NCI-H774 (cell line): Measurements from ENCODE around the gene RAP1GAP2.
A peak's percentile ranks its signal among the peaks of the same experiment; 100 is the strongest.

Experiments used
- DNase-seq: peaks from one replicate; lab custom pipeline; 2025; lab: John Stamatoyannopoulos, UW

RAP1GAP2 gene

DNA sequence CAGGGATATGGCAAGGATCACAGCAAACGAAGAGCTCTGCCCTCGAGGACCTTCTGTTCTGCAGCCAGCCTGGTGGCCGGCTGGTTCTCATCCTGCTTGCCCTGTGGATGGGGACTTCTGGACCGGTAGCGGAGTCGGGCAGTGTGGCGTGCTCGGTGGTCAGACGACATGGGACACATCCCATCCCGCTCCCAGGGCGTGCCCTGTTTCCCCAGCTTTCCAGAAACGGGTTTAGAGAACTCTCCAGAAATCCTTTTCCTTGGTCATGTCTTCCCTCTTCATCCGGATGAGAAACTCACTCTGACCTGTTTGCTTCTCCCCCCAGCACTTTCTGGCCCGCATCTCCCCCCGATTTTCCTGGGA, 151.3 kb downstream of the RAP1GAP2 start:
- DNase-seq = no peak

GRCh38 chr17:2947996-2948550, 151.8 kb downstream of the RAP1GAP2 start:
- DNase-seq = no peak

GRCh38 chr17:2948721-2949468, 152.7 kb downstream of the RAP1GAP2 start:
- DNase-seq = no peak

DNA sequence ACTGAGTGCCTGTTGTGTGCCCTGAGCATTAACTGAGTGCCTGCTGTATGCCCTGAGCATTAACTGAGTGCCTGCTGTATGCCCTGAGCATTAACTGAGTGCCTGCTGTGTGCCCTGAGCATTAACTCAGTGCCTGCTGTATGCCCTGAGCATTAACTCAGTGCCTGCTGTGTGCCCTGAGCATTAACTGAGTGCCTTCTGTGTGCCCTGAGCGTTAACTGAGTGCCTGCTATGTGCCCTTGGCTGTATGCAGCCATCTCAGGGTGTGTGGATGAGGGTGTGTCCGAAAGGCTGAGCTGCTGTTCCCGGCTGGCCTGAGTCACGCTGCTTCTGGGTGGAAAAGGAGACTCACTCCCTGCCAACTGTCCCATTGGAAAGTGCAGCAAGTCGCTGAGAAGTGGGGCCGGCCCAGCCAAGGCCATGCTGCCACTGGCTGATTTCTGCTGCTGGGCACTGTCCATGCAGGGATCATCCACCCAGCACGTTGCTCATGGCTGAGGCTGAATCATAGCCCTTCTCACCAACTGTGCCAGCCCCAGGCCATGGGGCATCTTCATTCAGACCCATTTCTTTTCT, 153.3 kb downstream of the RAP1GAP2 start:
- no peak for DNase-seq

DNA sequence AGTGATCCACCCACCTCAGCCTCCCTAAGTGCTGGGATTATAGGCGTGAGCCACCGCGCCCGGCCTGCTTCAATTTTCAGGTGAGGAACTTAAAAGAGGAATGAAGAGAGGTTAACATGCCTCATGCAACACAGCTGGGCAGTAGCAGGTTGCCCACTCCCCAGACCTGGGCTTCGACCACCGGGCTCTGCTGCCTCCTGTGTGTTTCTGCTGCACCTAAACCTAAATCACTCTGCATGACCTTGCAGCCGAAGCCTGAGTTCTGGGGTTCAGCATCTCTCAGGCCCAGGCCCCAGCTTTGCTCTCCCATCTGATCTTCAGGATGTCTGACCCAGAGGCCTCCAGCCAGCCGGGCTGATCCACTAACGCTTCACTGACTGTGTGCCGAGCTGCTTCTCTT, 154.6 kb downstream of the RAP1GAP2 start:
- no peak for DNase-seq

DNA sequence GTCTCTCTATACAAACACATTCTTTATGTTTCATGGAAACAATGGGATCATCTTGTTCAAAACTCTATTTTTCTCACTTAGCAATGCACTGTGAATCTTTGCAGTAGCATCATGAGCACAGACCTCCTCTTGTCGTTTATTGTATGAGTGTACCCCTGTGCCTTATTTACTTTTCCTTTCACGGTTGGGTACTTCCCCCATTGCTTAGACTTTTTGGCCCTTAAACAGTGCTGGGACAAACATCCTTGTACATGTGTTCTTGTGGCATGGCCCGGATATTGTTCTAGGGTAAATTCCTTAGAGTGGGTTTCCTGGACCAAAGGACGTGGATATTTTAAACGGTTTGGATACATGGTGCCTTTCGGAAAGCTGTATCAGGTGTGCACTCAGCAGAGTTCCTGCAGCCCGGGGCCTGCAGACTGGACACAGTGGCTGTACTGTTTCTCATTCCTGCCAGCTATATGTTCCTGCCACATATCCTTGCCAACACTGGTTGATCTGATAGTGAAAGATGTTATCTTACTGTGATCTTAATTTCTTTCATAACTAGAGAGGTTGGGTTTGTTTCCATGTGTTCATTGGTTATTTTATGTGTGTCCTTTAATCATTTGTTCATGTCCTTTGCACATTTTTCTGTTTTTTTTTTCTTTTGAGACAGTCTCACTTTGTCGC, 156.1 kb downstream of the RAP1GAP2 start:
- DNase-seq = no peak

- peak; percentile 0 for DNase-seq
Measured at GRCh38 chr17:2954898-2955445, 158.7 kb downstream of the RAP1GAP2 start.

GRCh38 chr17:2955931-2956582, 159.8 kb downstream of the RAP1GAP2 start:
- no peak for DNase-seq

- DNase-seq = no peak
Measured at GRCh38 chr17:2957631-2958286, 161.5 kb downstream of the RAP1GAP2 start.

GRCh38 chr17:2958706-2959222, 162.5 kb downstream of the RAP1GAP2 start:
- DNase-seq = no peak

DNA sequence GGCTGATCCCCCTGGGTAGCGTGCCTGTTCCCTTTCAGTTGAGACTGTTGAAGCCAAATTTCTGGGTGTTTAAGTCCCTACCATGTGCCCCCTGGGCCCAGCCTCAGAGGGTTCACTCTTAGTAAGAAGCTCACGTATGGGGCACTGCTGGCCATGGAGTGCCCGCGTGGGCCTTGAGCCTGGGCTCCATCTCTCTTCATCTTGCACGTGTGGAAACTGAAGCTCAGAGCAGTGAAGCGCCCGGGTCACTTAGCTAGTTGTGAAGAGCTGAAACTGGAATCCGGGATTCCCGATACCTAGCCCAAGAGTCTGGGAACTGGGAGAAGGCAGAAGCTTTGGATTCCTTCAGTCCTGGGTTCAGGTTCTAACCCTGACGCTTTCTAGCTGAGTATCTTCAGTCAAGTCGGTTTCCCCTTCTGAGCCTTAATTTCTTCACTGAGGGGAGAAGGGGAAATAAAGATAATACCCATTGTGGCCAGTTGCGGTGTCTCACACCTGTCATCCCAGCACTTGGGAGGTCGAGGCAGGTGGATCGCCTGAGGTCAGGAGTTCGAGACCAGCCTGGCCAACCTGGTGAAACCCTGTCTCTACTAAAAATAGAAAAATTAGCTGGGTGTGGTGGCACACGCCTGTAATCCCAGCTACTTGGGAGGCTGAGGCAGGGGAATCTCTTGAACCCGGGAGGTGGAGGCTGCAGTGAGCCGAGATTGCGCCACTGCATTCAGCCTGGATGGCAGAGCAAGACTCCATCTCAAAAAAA, 163.3 kb downstream of the RAP1GAP2 start:
- no peak for DNase-seq

GRCh38 chr17:2961446-2961845, 165.2 kb downstream of the RAP1GAP2 start:
- no peak for DNase-seq

- DNase-seq = no peak
Measured at GRCh38 chr17:2962236-2962635, 166.0 kb downstream of the RAP1GAP2 start.

- no peak for DNase-seq
Measured at GRCh38 chr17:2962729-2963128, 166.5 kb downstream of the RAP1GAP2 start.

- no peak for DNase-seq
Measured at GRCh38 chr17:2963332-2964027, 167.2 kb downstream of the RAP1GAP2 start.

DNA sequence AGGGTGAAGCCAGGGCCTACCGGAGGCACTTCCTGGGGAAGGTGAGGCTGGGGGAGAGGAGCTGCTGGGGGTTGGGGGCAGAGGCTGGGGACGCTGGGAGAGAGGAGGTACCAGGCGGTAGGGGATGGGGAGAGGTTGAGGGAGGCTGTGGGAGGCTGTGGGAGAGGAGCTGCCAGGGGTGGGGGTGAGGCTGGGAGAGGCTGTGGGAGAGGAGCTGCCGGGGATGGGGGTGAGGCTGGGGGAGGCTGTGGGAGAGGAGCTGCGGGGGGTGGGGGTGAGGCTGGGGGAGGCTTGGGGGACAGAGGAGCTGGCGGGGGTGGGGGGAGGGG, 167.8 kb downstream of the RAP1GAP2 start:
- no peak for DNase-seq

DNA sequence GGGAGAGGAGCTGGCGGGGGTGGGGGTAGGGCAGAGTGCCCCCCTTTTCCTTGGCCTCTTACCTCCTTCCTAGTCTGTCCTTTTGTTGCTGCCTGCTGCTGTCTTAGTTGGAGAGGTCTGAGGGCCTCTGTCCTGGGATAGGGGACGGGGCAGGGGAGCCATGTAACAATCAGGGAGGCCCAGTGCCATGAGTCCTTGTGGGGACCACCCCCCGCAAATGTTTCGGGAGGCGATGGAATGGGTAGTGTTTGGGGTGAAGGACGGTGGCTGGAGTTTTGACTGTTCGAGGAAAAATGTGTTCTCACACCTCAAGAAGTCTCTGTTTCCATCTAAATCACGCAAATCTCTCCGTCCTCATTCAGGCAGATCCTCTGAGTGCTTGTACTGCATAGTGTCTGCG, 168.1 kb downstream of the RAP1GAP2 start:
- no peak for DNase-seq

DNA sequence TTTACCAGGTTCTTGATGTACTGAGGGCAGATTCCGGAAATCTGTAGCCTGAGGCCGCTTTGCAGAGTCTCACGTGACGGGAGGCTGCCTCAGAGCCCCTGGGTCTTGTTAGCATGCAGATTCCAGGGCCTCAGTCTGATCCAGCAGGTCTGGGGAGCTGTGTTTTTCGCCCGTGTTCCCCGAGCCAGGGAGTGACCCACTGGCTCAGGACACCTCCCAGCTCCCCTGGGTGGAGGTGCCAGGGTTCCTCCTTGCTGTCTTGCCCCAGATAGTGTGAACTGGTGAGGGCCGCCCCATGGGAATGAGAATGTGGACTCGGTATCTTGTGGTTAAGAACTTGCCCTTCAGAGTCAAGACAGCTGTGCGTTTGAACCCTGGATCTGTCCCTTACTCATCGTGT, 168.6 kb downstream of the RAP1GAP2 start:
- DNase-seq = no peak

DNA sequence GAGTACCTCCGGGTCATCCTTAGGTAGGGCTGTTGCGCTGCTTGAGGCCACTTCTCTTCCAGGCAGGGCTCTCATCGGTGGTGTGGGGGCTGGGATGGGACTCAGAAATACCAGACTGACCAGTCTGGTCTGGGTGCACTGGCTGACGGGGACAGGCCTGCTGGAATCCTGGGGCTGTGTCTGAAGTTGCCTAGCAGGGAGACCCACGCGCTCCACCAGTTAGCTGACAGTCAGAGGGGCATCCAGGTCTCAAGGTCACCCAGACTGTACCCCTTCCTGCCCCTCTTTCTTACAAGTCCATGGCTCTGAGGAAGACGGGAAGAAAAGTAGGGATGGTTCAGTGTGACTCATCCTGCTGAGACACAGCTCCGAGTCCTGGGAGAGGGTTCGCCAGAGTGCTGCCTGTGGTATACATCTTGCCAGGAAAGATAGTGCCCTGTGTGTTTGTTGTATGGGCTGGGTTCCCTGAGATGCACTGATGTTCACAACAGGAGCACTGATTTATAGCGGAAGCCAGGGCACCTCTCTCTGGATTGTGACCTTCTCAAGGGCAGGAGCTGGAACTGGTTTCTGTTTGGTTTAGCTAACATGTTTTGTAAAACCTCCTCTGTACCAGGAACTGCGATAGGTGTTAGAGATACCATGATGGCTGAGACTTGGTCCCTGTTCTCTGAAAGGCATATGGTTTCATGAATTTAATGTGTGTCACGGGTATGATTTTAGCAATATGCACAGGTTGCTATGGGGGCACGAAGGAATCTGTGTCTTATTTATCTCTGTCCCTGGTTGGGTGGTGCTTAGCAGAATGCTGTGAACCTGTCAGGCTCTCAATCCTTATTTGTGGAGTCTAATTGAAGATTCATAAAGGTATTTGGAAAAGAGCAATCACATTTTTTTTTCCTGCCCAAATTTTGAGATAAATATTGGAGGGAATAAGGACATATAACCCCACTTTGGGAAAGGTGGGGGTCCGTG, 169.7 kb downstream of the RAP1GAP2 start:
- DNase-seq = no peak
